HepG2 (cell line): ENCODE results near the gene GNG4. TPM values are rescaled to one million over a fixed set of nuclear protein-coding genes. Genes with fewer than 3 reads are reported as not detected.

Source experiments
- ATAC-seq: fragments of 200-7000 bp; cut with Tn5 transposase; 3 replicates; pipeline ENCODE4 v1.9.1; 2020; ENCODE audit warnings: mild to moderate bottlenecking, moderate library complexity
- BruUV-seq: library from RNA; stranded (reverse); fragments of 400-500 nt; replicated peaks from 2 replicates; lab custom pipeline; 2021; lab: Mats Ljungman, UMichigan
- CTCF ChIA-PET: fragments of 300-600 bp; formaldehyde crosslinking; extraction: SDS; loops from one replicate; lab custom pipeline; 2021; ENCODE audit warnings: low total read pairs, inconsistent platforms, low intra/inter-chr PET ratio; lab: Yijun Ruan, JAX
- POLR2A ChIA-PET: fragments of 350-600 bp; sonication (Branson Sonifier 250); formaldehyde crosslinking; loops from one replicate; lab custom pipeline; 2020; ENCODE audit warnings: antibody characterized with exemption, inconsistent platforms; lab: Yijun Ruan, JAX
- DNase-seq: peaks from one replicate; pipeline ENCODE4 v3.0.0-alpha.2; 2015; ENCODE audit warnings: low spot score
- FAIRE-seq: peaks from 3 replicates; lab custom pipeline; 2011; peaks lifted over from hg19 to GRCh38; lab: Jason Lieb, UNC
- H2AFZ ChIP-seq: one replicate; pipeline ENCODE4 v1.6.1; 2011; ENCODE audit warnings: low read length, inconsistent platforms
- H3K27ac ChIP-seq: fragments of 300-600 bp; 3 replicates; pipeline ENCODE4 v1.8.0; 2011; ENCODE audit warnings: mixed run types, mild to moderate bottlenecking, mixed read lengths, low read length, inconsistent platforms; ENCODE audit not compliant: insufficient read depth; ENCODE audit errors: extremely low read length
- H3K27me3 ChIP-seq, 2 experiments: fragments of 200-600 bp in 1 of 2; 2 replicates in 1 of 2; 3 replicates in 1 of 2; pipeline versions ENCODE4 v1.6.0 to v1.8.0; 2011; ENCODE audit warnings: low read length in 2 of 2, mild to moderate bottlenecking in 2 of 2, moderate library complexity in 2 of 2, inconsistent platforms in 1 of 2; ENCODE audit not compliant: insufficient read depth in 2 of 2, control insufficient read depth in 1 of 2
- H3K36me3 ChIP-seq, 2 experiments: fragments of 200-600 bp in 1 of 2; replicated peaks in 1 of 2; 2 replicates in 1 of 2; 3 replicates in 1 of 2; pipeline versions ENCODE4 v1.5.1 to v1.8.0; 2011; ENCODE audit warnings: low read length in 2 of 2, inconsistent platforms in 1 of 2; ENCODE audit not compliant: insufficient read depth in 2 of 2, control insufficient read depth in 1 of 2
- H3K4me1 ChIP-seq: 2 replicates; pipeline ENCODE4 v1.5.1; 2012; ENCODE audit warnings: low read length, inconsistent platforms; ENCODE audit not compliant: insufficient read depth
- H3K4me2 ChIP-seq: 2 replicates; pipeline ENCODE4 v1.6.0; 2011; ENCODE audit warnings: low read depth, low read length, inconsistent platforms
- H3K4me3 ChIP-seq, 3 experiments: fragments of 200-600 bp in 1 of 3; sonication (generic), shearing (Covaris generic) in 1 of 3; replicated peaks in 1 of 3; 2 replicates each; pipeline ENCODE4 v1.5.1; 2011 to 2016; ENCODE audit warnings: low read length in 3 of 3, inconsistent platforms in 2 of 3, low read depth in 2 of 3, mild to moderate bottlenecking in 2 of 3, control low read depth in 1 of 3, mixed read lengths in 1 of 3; ENCODE audit not compliant: insufficient read depth in 1 of 3
- H3K79me2 ChIP-seq: one replicate; pipeline ENCODE4 v1.6.1; 2011; ENCODE audit warnings: low read length, inconsistent platforms; ENCODE audit not compliant: insufficient read depth
- H3K9ac ChIP-seq: 2 replicates; pipeline ENCODE4 v1.6.0; 2011; ENCODE audit warnings: mild to moderate bottlenecking, low read depth, low read length, inconsistent platforms; ENCODE audit not compliant: insufficient read depth
- H3K9me3 ChIP-seq: 2 replicates; pipeline ENCODE4 v1.5.1; 2012; ENCODE audit warnings: mild to moderate bottlenecking, low read length
- H4K20me1 ChIP-seq: 2 replicates; pipeline ENCODE4 v1.6.0; 2011; ENCODE audit warnings: inconsistent platforms, mild to moderate bottlenecking, low read length, moderate library complexity; ENCODE audit not compliant: insufficient read depth
- ARHGAP35 ChIP-seq: sonication (generic); formaldehyde crosslinking; IDR thresholded peaks from 2 replicates; pipeline ENCODE4 v1.9.0; 2022; ENCODE audit warnings: mild to moderate bottlenecking, inconsistent platforms, moderate library complexity, missing genetic modification reagents, borderline replicate concordance
- FOXM1 ChIP-seq: sonication (generic); formaldehyde crosslinking; IDR thresholded peaks from 2 replicates; pipeline ENCODE4 v1.5.0; 2020; ENCODE audit warnings: missing genetic modification reagents
- KMT2A ChIP-seq: sonication (generic); formaldehyde crosslinking; IDR thresholded peaks from 2 replicates; pipeline ENCODE4 v1.4.0; 2020; ENCODE audit warnings: missing genetic modification reagents
- NAIF1 ChIP-seq: sonication (generic); formaldehyde crosslinking; IDR thresholded peaks from 2 replicates; pipeline ENCODE4 v1.5.0; 2020; ENCODE audit warnings: mild to moderate bottlenecking, missing genetic modification reagents, borderline replicate concordance
- NCOA2 ChIP-seq: sonication (generic); formaldehyde crosslinking; IDR thresholded peaks from 2 replicates; pipeline ENCODE4 v1.8.0; 2022; ENCODE audit warnings: inconsistent platforms
- NFRKB ChIP-seq: fragments of 450-650 bp; IDR thresholded peaks from 2 replicates; pipeline ENCODE4 v1.6.1; 2017
- RFXAP ChIP-seq: sonication (generic); formaldehyde crosslinking; IDR thresholded peaks from 2 replicates; pipeline ENCODE4 v1.4.0; 2020; ENCODE audit warnings: missing genetic modification reagents, borderline replicate concordance
- SATB2 ChIP-seq: sonication (generic); formaldehyde crosslinking; IDR thresholded peaks from 2 replicates; pipeline ENCODE4 v1.5.0; 2020; ENCODE audit warnings: missing genetic modification reagents
- ZNF180 ChIP-seq: sonication (generic); formaldehyde crosslinking; IDR thresholded peaks from 2 replicates; pipeline ENCODE4 v1.4.0; 2020; ENCODE audit warnings: low read depth, missing genetic modification reagents, borderline replicate concordance
- ZNF33A ChIP-seq: sonication (generic); formaldehyde crosslinking; IDR thresholded peaks from 2 replicates; pipeline ENCODE4 v1.5.1; 2020; ENCODE audit warnings: missing genetic modification reagents, mild to moderate bottlenecking, moderate library complexity, borderline replicate concordance
- ZSCAN12 ChIP-seq: sonication (generic); formaldehyde crosslinking; IDR thresholded peaks from 2 replicates; pipeline ENCODE4 v1.9.0; 2021; ENCODE audit warnings: mild to moderate bottlenecking, missing genetic modification reagents
- whole genome bisulfite sequencing: methylation state at CpG from one replicate; pipeline ENCODE4 v1.1.6; 2017; ENCODE audit warnings: low lambda C conversion rate; 5-methylcytosine and 5-hydroxymethylcytosine counted together
- in situ Hi-C: cut with HindIII; loops from 2 replicates; pipeline ENCODE4 v1.10.0; 2017; ENCODE audit warnings: low pct_unique_long_range_greater_than_20kb; ENCODE audit not compliant: extremely low pct_ligation_motif_present
- intact Hi-C: fragments of 100-400 bp; cut with micrococcal nuclease; formaldehyde crosslinking; loops from one replicate; pipeline ENCODE4 v1.10.0; 2022; ENCODE audit not compliant: unreplicated experiment
- polyA plus RNA-seq, 8 experiments: library from polyadenylated mRNA; depleted of rRNA in 3 of 8; stranded (reverse) in 7 of 8; unstranded in 1 of 8; fragments of >200 nt; fragmentation: Illumina TruSeq in 4 of 8; extraction: Trizol in 4 of 8; gene quantifications; 2 replicates each; pipeline versions ENCODE4 v1.2.1 to v1.2.3, GENCODE V29; 2011 to 2016; ENCODE audit warnings: low read depth in 4 of 8, missing spikeins in 1 of 8, mixed read lengths in 1 of 8; ENCODE audit not compliant: insufficient read depth in 1 of 8
- total RNA-seq, 5 experiments: library from RNA; depleted of rRNA; stranded (reverse); fragments of >200 nt; fragmentation: Illumina TruSeq; extraction: Trizol; gene quantifications; 2 replicates each; pipeline ENCODE4 v1.2.3, GENCODE V29; 2016; ENCODE audit warnings: low read depth in 1 of 5
- TF ChIP-seq, protein P1 (sequence below), 2 experiments: fragments of 450-650 bp in 1 of 2; sonication (generic) in 1 of 2; formaldehyde crosslinking in 1 of 2; IDR thresholded peaks; 2 replicates each; pipeline versions ENCODE4 v1.6.1 to v1.8.0; 2016 to 2022; ENCODE audit warnings: antibody characterized with exemption in 1 of 2, mild to moderate bottlenecking in 1 of 2, missing genetic modification reagents in 1 of 2

The GNG4 gene
- total and polyA plus RNA-seq, 2 of the 13 experiments (the other 11 are each of a cell fraction or from before 2014, with no cell fraction given) = 27.1 to 69.5 TPM

DNA sequence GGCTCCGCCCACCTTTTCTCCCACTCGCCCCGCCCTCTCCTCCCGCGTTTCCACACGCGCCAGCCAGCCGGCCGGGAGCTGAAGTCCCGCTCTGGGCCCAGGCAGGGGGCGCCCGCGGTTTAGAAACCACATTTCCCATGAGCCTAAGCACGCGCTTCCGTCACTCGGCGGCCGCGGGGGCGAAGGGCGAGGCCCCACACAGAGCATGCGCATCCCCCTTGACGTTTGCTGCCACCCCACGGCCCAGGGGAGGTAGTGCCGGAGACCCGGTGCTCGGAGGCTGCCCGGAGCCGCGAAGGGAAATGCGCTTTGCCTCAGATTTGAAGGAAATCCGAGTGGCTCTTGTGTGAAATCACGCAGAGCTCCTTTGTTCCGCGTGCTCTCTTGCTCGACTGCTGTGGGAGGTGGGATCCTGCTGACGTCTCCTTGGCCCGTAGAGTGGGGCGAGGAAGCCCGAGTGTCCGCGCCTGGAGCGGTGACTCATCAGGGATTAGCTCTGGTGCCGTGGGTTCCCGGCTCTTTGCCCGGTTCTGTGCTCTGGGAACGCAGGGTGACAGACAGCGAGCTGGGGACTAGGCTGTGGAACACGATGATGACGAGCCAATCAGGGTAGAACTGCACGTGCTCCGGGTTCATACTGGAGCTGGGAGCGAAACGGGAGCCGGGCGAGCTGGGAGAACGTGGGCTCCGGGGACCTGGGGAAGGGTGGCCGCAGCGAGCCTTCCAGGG is 144.9 kb downstream of the GNG4 start:
- ATAC-seq = peak; percentile 86
- DNase-seq = peak; percentile 97
- in situ Hi-C loops (no loop called here), intact Hi-C loops (loop anchor here (5.0 kb wide), 1 partner anchor 148 kb away; no protein-coding TSS in a partner anchor)
- H3K9me3 ChIP-seq = no peaks in the 10 kb centered on the region
- under 1% methylated on average over 32 of the region's 61 CpGs for WGBS
- no peaks in the 10 kb centered on the region for H3K36me3 ChIP-seq
- ChIA-PET CTCF (no interaction called here), POLR2A (interaction anchor here (0.6 to 2.5 kb wide), 21 partner anchors 10 to 1027 kb away, joined by 3 to 13 read pairs (median 4); partner anchors contain the start of genes ARID4B, GGPS1, LYST and NID1)
- H3K4me3 ChIP-seq = peak overlapping the region; percentile 84 to 89 (median 86)
- H3K79me2 ChIP-seq = peaks cover 40% of the 10 kb centered on the region
- peaks cover 46% of the 10 kb centered on the region for H3K4me1 ChIP-seq
- BruUV-seq = TSS peak; percentile 94
- peak overlapping the region; percentile 98 for H3K27ac ChIP-seq
- peak; percentile 60 for FAIRE-seq
- no peaks in the 10 kb centered on the region; a peak in 1 of 5 replicates for H3K27me3 ChIP-seq
- peak overlapping the region; percentile 90 for H3K9ac ChIP-seq
- peak overlapping the region; percentile 86 for H3K4me2 ChIP-seq
- H4K20me1 ChIP-seq = 0 out of 2 replicates have a peak, but pooled peaks cover 8% of the 10 kb centered on the region
- peak overlapping the region; percentile 75 for H2AFZ ChIP-seq
- TF ChIP-seq NFRKB (no peak), SATB2 (CRISPR knock-in tag) (peak; percentile 62; the same call in 1 of the 2 replicates), ZNF33A (no peak), ARHGAP35 (CRISPR knock-in tag) (peak; percentile 52; the same call in 1 of the 2 replicates), NCOA2 (CRISPR knock-in tag) (no peak; the same call in 1 of the 2 replicates), NAIF1 (0 out of 2 replicates have a peak, but pooled peaks have one; percentile 44), KMT2A (CRISPR knock-in tag) (peak; percentile 80; the same call in 1 of the 2 replicates), RFXAP (CRISPR knock-in tag) (no peak), ZNF180 (CRISPR knock-in tag) (0 out of 2 replicates have a peak, but pooled peaks have one; percentile 9), ZSCAN12 (CRISPR knock-in tag) (0 out of 2 replicates have a peak, but pooled peaks have one; percentile 16), FOXM1 (CRISPR knock-in tag) (0 out of 2 replicates have a peak, but pooled peaks have one; percentile 9)
- TF ChIP-seq, protein P1, sequence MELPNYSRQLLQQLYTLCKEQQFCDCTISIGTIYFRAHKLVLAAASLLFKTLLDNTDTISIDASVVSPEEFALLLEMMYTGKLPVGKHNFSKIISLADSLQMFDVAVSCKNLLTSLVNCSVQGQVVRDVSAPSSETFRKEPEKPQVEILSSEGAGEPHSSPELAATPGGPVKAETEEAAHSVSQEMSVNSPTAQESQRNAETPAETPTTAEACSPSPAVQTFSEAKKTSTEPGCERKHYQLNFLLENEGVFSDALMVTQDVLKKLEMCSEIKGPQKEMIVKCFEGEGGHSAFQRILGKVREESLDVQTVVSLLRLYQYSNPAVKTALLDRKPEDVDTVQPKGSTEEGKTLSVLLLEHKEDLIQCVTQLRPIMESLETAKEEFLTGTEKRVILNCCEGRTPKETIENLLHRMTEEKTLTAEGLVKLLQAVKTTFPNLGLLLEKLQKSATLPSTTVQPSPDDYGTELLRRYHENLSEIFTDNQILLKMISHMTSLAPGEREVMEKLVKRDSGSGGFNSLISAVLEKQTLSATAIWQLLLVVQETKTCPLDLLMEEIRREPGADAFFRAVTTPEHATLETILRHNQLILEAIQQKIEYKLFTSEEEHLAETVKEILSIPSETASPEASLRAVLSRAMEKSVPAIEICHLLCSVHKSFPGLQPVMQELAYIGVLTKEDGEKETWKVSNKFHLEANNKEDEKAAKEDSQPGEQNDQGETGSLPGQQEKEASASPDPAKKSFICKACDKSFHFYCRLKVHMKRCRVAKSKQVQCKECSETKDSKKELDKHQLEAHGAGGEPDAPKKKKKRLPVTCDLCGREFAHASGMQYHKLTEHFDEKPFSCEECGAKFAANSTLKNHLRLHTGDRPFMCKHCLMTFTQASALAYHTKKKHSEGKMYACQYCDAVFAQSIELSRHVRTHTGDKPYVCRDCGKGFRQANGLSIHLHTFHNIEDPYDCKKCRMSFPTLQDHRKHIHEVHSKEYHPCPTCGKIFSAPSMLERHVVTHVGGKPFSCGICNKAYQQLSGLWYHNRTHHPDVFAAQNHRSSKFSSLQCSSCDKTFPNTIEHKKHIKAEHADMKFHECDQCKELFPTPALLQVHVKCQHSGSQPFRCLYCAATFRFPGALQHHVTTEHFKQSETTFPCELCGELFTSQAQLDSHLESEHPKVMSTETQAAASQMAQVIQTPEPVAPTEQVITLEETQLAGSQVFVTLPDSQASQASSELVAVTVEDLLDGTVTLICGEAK (IDR thresholded peaks at IDR 0.05) = no peak
- TF ChIP-seq, protein P1 (CRISPR knock-in tag; IDR thresholded peaks at IDR 0.05) = peak; percentile 50
